ENCODE data around the gene NMNAT2.
A peak's percentile ranks its signal among the peaks of the same experiment; 100 is the strongest.

Gene NMNAT2

DNA sequence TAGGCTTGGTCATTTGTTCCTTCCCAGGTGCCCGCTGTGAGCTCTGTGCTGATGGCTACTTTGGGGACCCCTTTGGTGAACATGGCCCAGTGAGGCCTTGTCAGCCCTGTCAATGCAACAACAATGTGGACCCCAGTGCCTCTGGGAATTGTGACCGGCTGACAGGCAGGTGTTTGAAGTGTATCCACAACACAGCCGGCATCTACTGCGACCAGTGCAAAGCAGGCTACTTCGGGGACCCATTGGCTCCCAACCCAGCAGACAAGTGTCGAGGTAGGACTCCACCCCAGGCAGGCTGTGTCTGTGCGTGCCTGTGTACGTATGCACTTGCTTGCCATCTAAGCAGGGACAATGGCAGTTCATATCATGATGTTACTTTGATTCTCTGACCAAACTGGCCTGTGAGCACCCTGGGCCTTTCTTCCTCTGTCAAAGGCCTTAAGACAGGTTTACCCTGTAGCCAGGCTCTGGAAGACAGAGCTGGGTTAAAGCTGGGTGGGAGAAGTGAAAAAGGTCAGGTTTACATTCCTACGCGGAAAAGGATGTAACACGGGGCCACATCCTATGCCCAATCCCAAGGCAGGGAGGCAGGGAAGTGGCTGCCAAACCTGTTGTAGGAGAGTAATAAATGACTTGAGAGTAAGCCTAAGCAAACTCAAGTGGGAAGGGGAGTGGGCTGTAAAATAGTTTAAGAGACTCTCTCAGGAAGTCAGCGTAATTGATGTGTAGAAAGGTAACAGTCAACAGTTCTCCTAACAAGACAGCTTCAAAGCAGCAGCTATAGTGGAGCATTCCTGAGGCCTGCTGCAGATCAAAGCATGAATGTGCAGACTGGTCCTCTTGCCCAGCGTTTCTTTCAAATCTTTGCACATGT, 189.6 kb downstream of the NMNAT2 start:
- no peak overlapping the region for H3K4me3 ChIP-seq (ENCODE audit: low read depth, low read length)

DNA sequence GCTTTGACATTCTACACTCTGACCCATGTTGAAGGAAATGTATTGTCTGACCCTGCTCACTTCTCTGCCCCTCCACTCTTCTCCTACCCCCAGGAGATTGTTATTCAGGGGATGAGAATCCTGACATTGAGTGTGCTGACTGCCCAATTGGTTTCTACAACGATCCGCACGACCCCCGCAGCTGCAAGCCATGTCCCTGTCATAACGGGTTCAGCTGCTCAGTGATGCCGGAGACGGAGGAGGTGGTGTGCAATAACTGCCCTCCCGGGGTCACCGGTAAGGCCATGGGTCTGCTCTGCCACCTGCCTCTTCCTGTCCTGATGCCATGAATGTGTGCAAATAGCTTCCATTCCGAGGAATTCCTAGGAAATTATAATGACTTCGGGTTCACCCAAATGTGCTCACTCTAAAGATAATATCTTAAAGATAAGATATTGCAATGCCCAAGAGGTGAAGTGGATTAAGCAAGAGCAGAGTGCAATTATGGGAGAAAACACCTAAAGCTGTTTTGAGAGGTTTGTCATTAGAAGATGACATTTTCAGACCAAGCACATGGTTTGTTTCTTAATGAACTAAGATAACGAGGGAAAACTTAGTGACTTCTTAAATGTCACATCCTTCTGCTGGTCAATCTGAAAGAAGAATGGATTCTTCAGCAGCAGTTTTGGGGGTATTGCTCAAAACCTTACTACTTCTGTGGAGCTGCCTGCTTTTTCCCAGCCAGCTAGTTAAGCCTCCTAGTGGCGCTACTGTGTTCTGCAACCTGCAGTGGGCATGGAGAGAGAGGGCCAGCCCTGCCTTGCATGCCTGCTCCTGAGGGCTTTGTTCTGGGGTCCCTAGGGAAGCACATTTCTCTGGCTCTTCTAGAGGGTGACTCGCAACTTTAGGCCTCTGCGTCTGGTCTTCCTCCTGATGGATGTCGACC, 190.5 kb downstream of the NMNAT2 start:
- no peak overlapping the region for H3K4me3 ChIP-seq (ENCODE audit: low read depth, low read length)
- TF ChIP-seq, protein P1, sequence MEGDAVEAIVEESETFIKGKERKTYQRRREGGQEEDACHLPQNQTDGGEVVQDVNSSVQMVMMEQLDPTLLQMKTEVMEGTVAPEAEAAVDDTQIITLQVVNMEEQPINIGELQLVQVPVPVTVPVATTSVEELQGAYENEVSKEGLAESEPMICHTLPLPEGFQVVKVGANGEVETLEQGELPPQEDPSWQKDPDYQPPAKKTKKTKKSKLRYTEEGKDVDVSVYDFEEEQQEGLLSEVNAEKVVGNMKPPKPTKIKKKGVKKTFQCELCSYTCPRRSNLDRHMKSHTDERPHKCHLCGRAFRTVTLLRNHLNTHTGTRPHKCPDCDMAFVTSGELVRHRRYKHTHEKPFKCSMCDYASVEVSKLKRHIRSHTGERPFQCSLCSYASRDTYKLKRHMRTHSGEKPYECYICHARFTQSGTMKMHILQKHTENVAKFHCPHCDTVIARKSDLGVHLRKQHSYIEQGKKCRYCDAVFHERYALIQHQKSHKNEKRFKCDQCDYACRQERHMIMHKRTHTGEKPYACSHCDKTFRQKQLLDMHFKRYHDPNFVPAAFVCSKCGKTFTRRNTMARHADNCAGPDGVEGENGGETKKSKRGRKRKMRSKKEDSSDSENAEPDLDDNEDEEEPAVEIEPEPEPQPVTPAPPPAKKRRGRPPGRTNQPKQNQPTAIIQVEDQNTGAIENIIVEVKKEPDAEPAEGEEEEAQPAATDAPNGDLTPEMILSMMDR (IDR thresholded peaks at IDR 0.05; ENCODE audit: borderline replicate concordance, insufficient read depth, low read depth, low read length) = peak; percentile 89

More for the DNA sequence above, 189.6 kb downstream of the NMNAT2 start:
- TF ChIP-seq, protein P1 (IDR thresholded peaks at IDR 0.05; ENCODE audit: borderline replicate concordance, insufficient read depth, low read depth, low read length) = no peak

DNA sequence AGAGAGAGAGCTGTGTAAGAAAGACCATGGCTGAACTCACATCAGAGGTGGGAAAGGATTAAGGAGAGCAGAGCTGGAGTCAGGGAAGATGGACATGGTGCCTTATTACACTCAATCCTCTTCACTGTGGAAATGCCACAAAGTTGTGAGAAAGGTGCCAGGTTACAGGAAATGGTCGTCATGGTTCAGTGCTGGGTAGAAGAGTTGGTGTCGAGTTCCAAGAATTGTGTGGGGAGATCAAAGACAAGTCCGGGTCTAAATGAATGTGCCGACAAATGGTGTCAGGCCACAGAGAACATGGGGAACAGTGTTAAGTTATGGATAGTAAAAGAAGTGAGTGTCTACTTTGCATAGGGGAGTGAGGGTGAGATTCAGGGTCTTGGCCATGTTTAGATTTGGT, 191.2 kb downstream of the NMNAT2 start:
- TF ChIP-seq, protein P1 (IDR thresholded peaks at IDR 0.05; ENCODE audit: borderline replicate concordance, insufficient read depth, low read depth, low read length) = no peak
- no peak overlapping the region for H3K4me3 ChIP-seq (ENCODE audit: low read depth, low read length)

DNA sequence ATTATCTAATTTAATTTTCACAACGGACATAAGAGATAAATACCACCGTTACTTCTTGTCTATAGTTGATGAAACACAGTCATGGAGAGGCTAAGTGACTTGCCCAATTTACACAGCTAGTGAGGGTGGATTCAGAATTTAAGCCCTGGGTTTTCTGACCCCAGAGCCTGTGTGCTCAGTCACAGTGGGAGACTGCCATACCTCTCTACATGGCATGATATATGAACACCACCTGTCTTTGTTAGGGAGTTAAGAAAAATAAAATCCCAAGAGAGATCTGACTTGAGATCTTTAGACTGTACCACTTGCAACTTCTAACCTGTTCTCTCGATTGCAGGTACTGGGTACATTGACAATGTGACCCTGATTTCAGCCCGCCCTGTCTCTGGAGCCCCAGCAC, 191.8 kb downstream of the NMNAT2 start:
- TF ChIP-seq, protein P1 (IDR thresholded peaks at IDR 0.05; ENCODE audit: borderline replicate concordance, insufficient read depth, low read depth, low read length) = no peak
- no peak overlapping the region for H3K4me3 ChIP-seq (ENCODE audit: low read depth, low read length)

DNA sequence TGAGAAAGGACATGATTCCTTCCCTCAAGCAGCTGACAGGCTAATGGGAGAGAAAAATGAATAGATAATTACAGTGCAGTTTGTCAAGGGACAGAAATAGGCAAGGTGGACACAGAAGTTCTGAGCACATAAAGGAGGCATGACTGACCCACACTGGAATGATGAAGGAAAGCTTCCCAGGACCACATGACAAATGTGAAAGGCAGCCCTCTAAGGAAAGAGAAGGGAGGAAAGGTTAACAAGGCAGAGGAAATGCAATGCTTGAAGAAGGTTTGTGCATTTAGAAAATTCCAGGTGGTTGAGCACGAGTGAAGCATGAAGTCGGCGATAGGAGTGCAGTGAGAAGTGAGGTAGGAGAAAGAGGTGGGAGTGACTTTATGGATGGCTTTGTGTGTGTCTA, 194.7 kb downstream of the NMNAT2 start:
- TF ChIP-seq, protein P1 (IDR thresholded peaks at IDR 0.05; ENCODE audit: borderline replicate concordance, insufficient read depth, low read depth, low read length) = no peak
- H3K4me3 ChIP-seq (ENCODE audit: low read depth, low read length) = no peak overlapping the region

DNA sequence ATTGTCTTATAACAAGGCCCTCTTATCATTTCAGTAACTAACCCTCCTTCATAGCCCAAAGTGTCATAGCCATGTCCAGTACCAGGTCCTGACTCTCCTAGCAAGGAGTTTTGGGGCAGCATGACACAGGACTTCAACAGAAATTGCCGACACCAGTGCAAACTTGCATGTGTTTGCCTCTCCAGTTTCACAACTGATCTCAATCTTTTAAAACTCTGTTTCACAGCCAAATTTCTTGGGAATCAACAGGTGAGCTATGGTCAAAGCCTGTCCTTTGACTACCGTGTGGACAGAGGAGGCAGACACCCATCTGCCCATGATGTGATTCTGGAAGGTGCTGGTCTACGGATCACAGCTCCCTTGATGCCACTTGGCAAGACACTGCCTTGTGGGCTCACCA, 195.3 kb downstream of the NMNAT2 start:
- H3K4me3 ChIP-seq (ENCODE audit: low read depth, low read length) = no peak overlapping the region
- TF ChIP-seq, protein P1 (IDR thresholded peaks at IDR 0.05; ENCODE audit: borderline replicate concordance, insufficient read depth, low read depth, low read length) = no peak

Data from GM12875 (cell line).